ENCODE data around the gene PLCG2.

DNA sequence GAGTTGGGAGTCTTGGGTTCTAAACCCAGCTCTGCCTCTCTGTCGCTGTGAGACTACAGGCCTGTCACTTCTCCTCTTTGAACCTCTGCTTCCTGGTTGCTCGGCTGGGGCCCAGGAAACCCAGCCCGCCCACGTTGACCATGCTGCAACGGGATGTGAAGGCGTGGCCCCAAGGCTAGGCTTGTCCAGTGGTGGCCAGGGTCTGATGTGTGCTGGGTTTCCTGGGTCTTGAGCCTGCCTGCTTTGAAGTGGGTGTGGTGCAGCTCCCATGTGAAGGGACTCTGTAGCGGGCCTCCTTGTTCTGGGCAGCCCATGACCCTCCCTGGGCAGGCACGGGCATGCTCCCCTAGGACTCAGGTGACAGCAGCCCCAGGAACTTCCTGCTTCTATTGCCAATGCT, 149.9 kb downstream of the PLCG2 start:
- TF ChIP-seq, protein P1, sequence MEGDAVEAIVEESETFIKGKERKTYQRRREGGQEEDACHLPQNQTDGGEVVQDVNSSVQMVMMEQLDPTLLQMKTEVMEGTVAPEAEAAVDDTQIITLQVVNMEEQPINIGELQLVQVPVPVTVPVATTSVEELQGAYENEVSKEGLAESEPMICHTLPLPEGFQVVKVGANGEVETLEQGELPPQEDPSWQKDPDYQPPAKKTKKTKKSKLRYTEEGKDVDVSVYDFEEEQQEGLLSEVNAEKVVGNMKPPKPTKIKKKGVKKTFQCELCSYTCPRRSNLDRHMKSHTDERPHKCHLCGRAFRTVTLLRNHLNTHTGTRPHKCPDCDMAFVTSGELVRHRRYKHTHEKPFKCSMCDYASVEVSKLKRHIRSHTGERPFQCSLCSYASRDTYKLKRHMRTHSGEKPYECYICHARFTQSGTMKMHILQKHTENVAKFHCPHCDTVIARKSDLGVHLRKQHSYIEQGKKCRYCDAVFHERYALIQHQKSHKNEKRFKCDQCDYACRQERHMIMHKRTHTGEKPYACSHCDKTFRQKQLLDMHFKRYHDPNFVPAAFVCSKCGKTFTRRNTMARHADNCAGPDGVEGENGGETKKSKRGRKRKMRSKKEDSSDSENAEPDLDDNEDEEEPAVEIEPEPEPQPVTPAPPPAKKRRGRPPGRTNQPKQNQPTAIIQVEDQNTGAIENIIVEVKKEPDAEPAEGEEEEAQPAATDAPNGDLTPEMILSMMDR (IDR thresholded peaks at IDR 0.05): no peak
- TF ChIP-seq POLR2A (IDR thresholded peaks at IDR 0.05): no peak
